SU-DHL-6 (cell line): ENCODE results near the gene FRMD4B.

Source experiments
- EZH2phosphoT487 ChIP-seq: fragments of 200-600 bp; sonication (generic), shearing (Covaris generic); conservative IDR thresholded peaks from 2 replicates; pipeline ENCODE4 v1.6.1; 2018; ENCODE audit warnings: mild to moderate bottlenecking, antibody characterized with exemption, low read length, moderate library complexity, mixed read lengths
- TF ChIP-seq, protein P1 (sequence below): fragments of 200-600 bp; sonication (generic); IDR thresholded peaks from one replicate; pipeline ENCODE4 v1.5.1; 2017; ENCODE audit warnings: antibody characterized with exemption, mild to moderate bottlenecking, low read length, moderate library complexity; ENCODE audit not compliant: insufficient read depth, poor library complexity, severe bottlenecking

DNA sequence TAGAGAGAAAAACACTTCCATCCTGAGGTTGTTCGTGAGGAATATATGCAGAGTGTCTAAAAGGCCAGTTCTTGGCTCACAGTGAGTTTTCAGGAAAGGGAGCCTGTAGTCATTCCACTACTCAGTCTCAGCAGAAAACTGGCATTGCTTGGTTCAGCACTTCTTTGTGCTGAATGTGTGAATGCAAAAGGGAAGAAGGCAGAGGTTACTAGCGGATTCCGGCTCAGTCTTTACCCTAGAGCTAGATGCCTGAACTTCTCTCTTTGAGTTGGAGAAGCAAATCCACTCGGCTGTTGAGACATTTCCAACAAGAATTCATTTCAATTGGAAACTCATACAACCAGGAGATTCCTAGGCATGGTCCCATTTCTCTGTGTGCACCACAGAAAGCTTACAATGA, 23.1 kb upstream of the FRMD4B start:
- TF ChIP-seq, protein P1, sequence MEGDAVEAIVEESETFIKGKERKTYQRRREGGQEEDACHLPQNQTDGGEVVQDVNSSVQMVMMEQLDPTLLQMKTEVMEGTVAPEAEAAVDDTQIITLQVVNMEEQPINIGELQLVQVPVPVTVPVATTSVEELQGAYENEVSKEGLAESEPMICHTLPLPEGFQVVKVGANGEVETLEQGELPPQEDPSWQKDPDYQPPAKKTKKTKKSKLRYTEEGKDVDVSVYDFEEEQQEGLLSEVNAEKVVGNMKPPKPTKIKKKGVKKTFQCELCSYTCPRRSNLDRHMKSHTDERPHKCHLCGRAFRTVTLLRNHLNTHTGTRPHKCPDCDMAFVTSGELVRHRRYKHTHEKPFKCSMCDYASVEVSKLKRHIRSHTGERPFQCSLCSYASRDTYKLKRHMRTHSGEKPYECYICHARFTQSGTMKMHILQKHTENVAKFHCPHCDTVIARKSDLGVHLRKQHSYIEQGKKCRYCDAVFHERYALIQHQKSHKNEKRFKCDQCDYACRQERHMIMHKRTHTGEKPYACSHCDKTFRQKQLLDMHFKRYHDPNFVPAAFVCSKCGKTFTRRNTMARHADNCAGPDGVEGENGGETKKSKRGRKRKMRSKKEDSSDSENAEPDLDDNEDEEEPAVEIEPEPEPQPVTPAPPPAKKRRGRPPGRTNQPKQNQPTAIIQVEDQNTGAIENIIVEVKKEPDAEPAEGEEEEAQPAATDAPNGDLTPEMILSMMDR, result no peak
- no peak for TF ChIP-seq EZH2phosphoT487
